OCI-LY3 (cell line): ENCODE data around the gene LRRC75B.

Experiments
- EZH2phosphoT487 ChIP-seq: fragments of 200-600 bp; shearing (Covaris generic); IDR thresholded peaks from 2 replicates; pipeline ENCODE4 v1.6.1; 2018; ENCODE audit warnings: antibody characterized with exemption, mixed run types, low read depth
- TF ChIP-seq, protein P1 (sequence below): fragments of 200-600, 300-600 bp; sonication (generic); IDR thresholded peaks from 2 replicates; pipeline ENCODE4 v1.5.1; 2014; ENCODE audit warnings: antibody characterized with exemption, low read length, low read depth

DNA sequence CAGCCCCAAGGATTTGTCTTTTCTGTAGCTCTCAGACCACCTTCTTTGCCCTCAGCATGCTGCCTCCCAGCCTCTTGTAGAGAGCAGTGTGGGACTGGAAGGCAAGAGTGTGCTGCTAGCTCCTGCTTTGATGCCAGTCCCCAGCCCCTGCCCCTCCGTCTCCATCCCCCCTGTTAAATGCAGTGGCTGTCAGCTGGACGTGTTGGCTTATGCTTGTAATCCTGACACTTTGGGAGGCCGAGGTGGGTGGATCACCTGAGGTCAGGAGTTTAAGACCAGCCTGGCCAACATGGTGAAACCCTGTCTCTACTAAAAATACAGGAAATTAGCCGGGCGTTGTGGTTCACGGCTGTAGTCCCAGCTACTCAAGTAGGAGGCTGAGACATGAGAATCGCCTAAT is 21.6 kb downstream of the LRRC75B start:
- TF ChIP-seq, protein P1, sequence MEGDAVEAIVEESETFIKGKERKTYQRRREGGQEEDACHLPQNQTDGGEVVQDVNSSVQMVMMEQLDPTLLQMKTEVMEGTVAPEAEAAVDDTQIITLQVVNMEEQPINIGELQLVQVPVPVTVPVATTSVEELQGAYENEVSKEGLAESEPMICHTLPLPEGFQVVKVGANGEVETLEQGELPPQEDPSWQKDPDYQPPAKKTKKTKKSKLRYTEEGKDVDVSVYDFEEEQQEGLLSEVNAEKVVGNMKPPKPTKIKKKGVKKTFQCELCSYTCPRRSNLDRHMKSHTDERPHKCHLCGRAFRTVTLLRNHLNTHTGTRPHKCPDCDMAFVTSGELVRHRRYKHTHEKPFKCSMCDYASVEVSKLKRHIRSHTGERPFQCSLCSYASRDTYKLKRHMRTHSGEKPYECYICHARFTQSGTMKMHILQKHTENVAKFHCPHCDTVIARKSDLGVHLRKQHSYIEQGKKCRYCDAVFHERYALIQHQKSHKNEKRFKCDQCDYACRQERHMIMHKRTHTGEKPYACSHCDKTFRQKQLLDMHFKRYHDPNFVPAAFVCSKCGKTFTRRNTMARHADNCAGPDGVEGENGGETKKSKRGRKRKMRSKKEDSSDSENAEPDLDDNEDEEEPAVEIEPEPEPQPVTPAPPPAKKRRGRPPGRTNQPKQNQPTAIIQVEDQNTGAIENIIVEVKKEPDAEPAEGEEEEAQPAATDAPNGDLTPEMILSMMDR, result no peak
- TF ChIP-seq EZH2phosphoT487, result no peak
